Esophagus squamous epithelium (tissue), 4 donors: ENCODE results near the gene ADPGK.

Experiments
- CTCF ChIP-seq, 6 experiments: fragments of 450-650 bp in 4 of 6; fragments of 200-600 bp in 2 of 6; sonication (generic) in 2 of 6; IDR thresholded peaks; one replicate each; pipeline ENCODE4 v1.5.1; 2016 to 2019; ENCODE audit warnings: antibody characterized with exemption in 6 of 6, mild to moderate bottlenecking in 4 of 6, moderate library complexity in 4 of 6
- POLR2A ChIP-seq, 4 donors: fragments of 450-650 bp; IDR thresholded peaks; one replicate each; pipeline ENCODE4 v1.6.1; 2017; ENCODE audit warnings: antibody characterized with exemption in 4 of 4, mild to moderate bottlenecking in 4 of 4, moderate library complexity in 3 of 4

GRCh38 chr15:72787526-72787925 is 4.0 kb upstream of the ADPGK start:
- TF ChIP-seq POLR2A (IDR thresholded peaks at IDR 0.05) (no peak), CTCF (IDR thresholded peaks at IDR 0.05) (no peak)
